Ascending aorta (tissue), 2 donors: ENCODE measurements around the gene GDF11. TPM values are rescaled to one million over a fixed set of nuclear protein-coding genes. Genes with fewer than 3 reads are reported as not detected.

Source experiments
- DNase-seq, 2 donors: peaks; one replicate each; pipeline ENCODE4 v3.0.0-alpha.2; 2019; ENCODE audit warnings: low spot score in 2 of 2
- H3K27ac ChIP-seq, 2 donors: fragments of 200-600 bp; sonication (generic); one replicate each; pipeline ENCODE4 v1.5.1; 2016 to 2017; ENCODE audit warnings: mild to moderate bottlenecking in 1 of 2
- H3K27me3 ChIP-seq: fragments of 200-600 bp; sonication (generic); one replicate; pipeline ENCODE4 v1.5.1; 2017
- H3K36me3 ChIP-seq, 2 donors: fragments of 200-600 bp; sonication (generic); one replicate each; pipeline ENCODE4 v1.5.1; 2016
- H3K4me1 ChIP-seq, 2 donors: fragments of 200-600 bp; sonication (generic); one replicate each; pipeline ENCODE4 v1.5.1; 2016 to 2017; ENCODE audit warnings: mild to moderate bottlenecking in 1 of 2
- H3K4me3 ChIP-seq, 2 donors: fragments of 200-600 bp; sonication (generic); one replicate each; pipeline ENCODE4 v1.5.1; 2016 to 2017; ENCODE audit warnings: mild to moderate bottlenecking in 1 of 2
- H3K9me3 ChIP-seq, 2 donors: fragments of 200-600 bp; sonication (generic); one replicate each; pipeline ENCODE4 v1.5.1; 2016
- intact Hi-C: fragments of 100-400 bp; cut with DNase I; formaldehyde crosslinking; loops from one replicate; pipeline ENCODE4 v1.15.1; 2023
- total RNA-seq: library from RNA; depleted of rRNA; stranded (reverse); fragments of >200 nt; gene quantifications from one replicate; pipeline ENCODE4 v1.1.0, GENCODE V29; 2016
- TF ChIP-seq, protein P1 (sequence below), 3 experiments: fragments of 200-600 bp in 2 of 3; fragments of 450-650 bp in 1 of 3; sonication (generic) in 2 of 3; IDR thresholded peaks; one replicate each; pipeline ENCODE4 v1.5.1; 2016 to 2019; ENCODE audit warnings: antibody characterized with exemption in 3 of 3, mild to moderate bottlenecking in 1 of 3, moderate library complexity in 1 of 3

Gene GDF11
- total RNA-seq, 1 donor from 2014 or later, result 1.6 TPM

- DNase-seq, result no peak
- Histone ChIP-seq H3K4me3 (no peak overlapping the region), H3K4me1 (peaks cover 0 to 8% of the 10 kb centered on the region in 2 donors), H3K27ac (no peak overlapping the region), H3K9me3 (no peaks in the 10 kb centered on the region), H3K27me3 (no peaks in the 10 kb centered on the region), H3K36me3 (peaks cover 96% of the 10 kb centered on the region in 2 donors)
- intact Hi-C loops, result no loop called here
- TF ChIP-seq, protein P1, sequence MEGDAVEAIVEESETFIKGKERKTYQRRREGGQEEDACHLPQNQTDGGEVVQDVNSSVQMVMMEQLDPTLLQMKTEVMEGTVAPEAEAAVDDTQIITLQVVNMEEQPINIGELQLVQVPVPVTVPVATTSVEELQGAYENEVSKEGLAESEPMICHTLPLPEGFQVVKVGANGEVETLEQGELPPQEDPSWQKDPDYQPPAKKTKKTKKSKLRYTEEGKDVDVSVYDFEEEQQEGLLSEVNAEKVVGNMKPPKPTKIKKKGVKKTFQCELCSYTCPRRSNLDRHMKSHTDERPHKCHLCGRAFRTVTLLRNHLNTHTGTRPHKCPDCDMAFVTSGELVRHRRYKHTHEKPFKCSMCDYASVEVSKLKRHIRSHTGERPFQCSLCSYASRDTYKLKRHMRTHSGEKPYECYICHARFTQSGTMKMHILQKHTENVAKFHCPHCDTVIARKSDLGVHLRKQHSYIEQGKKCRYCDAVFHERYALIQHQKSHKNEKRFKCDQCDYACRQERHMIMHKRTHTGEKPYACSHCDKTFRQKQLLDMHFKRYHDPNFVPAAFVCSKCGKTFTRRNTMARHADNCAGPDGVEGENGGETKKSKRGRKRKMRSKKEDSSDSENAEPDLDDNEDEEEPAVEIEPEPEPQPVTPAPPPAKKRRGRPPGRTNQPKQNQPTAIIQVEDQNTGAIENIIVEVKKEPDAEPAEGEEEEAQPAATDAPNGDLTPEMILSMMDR (IDR thresholded peaks at IDR 0.05), result no peak
Observed at GRCh38 chr12:55696141-55696540, 46.8 kb upstream of the GDF11 start.

- peaks cover 0 to 14% of the 10 kb centered on the region in 2 donors for H3K4me1 ChIP-seq
- H3K27me3 ChIP-seq, result no peaks in the 10 kb centered on the region
- intact Hi-C loops, result no loop called here
- H3K4me3 ChIP-seq, result no peak overlapping the region
- no peak overlapping the region for H3K27ac ChIP-seq
- TF ChIP-seq, protein P1 (IDR thresholded peaks at IDR 0.05), result no peak
- H3K9me3 ChIP-seq, result no peaks in the 10 kb centered on the region
- H3K36me3 ChIP-seq, result peaks cover 88 to 90% of the 10 kb centered on the region in 2 donors
- DNase-seq, result no peak
Observed at GRCh38 chr12:55696796-55697462, 46.0 kb upstream of the GDF11 start.

- no peaks in the 10 kb centered on the region for H3K9me3 ChIP-seq
- no peak for DNase-seq
- no peak overlapping the region for H3K27ac ChIP-seq
- no peaks in the 10 kb centered on the region for H3K27me3 ChIP-seq
- H3K4me3 ChIP-seq, result no peak overlapping the region
- TF ChIP-seq, protein P1 (IDR thresholded peaks at IDR 0.05), result no peak
- H3K36me3 ChIP-seq, result peaks cover 82 to 85% of the 10 kb centered on the region in 2 donors
- H3K4me1 ChIP-seq, result peaks cover 0 to 17% of the 10 kb centered on the region in 2 donors
- intact Hi-C loops, result no loop called here
Observed at GRCh38 chr12:55697686-55698085, 45.2 kb upstream of the GDF11 start.

GRCh38 chr12:55698241-55698955 lies 44.5 kb upstream of the GDF11 start:
- Histone ChIP-seq H3K4me3 (no peak overlapping the region), H3K36me3 (peaks cover 75 to 80% of the 10 kb centered on the region in 2 donors), H3K4me1 (peaks cover 2 to 24% of the 10 kb centered on the region in 2 donors), H3K27ac (peak overlapping the region; percentile 42 to 47), H3K27me3 (no peaks in the 10 kb centered on the region), H3K9me3 (no peaks in the 10 kb centered on the region)
- DNase-seq, result no peak
- intact Hi-C loops, result no loop called here
- TF ChIP-seq, protein P1 (IDR thresholded peaks at IDR 0.05), result no peak

GRCh38 chr12:55698965-55699364 lies 44.0 kb upstream of the GDF11 start:
- Histone ChIP-seq H3K4me1 (peaks cover 2 to 26% of the 10 kb centered on the region in 2 donors), H3K9me3 (no peaks in the 10 kb centered on the region), H3K27me3 (no peaks in the 10 kb centered on the region), H3K36me3 (peaks cover 69 to 74% of the 10 kb centered on the region in 2 donors), H3K4me3 (no peak overlapping the region), H3K27ac (peak overlapping the region; percentile 42 to 47)
- TF ChIP-seq, protein P1 (IDR thresholded peaks at IDR 0.05), result no peak
- intact Hi-C loops, result no loop called here
- no peak for DNase-seq
